HUES64 (cell line): ENCODE results near the gene SRPRA.

Source experiments
- H3K27ac ChIP-seq: 2 replicates; pipeline ENCODE4 v1.7.0; 2013; ENCODE audit warnings: low read depth, low read length, inconsistent platforms
- H3K27me3 ChIP-seq: 2 replicates; pipeline ENCODE4 v1.6.1; 2013; ENCODE audit warnings: mild to moderate bottlenecking, low read length; ENCODE audit not compliant: insufficient read depth
- H3K36me3 ChIP-seq: 2 replicates; pipeline ENCODE4 v1.6.1; 2013; ENCODE audit warnings: mild to moderate bottlenecking, low read length; ENCODE audit not compliant: insufficient read depth
- H3K4me1 ChIP-seq: 2 replicates; pipeline ENCODE4 v1.6.1; 2013; ENCODE audit warnings: mild to moderate bottlenecking, low read length, moderate library complexity; ENCODE audit not compliant: insufficient read depth
- H3K4me3 ChIP-seq: 2 replicates; pipeline ENCODE4 v1.5.1; 2013; ENCODE audit warnings: mild to moderate bottlenecking, low read length, moderate library complexity
- H3K9ac ChIP-seq: 2 replicates; pipeline ENCODE4 v1.6.1; 2013; ENCODE audit warnings: mild to moderate bottlenecking, low read depth, low read length
- H3K9me3 ChIP-seq: 2 replicates; pipeline ENCODE4 v1.6.1; 2013; ENCODE audit warnings: low read depth, low read length; ENCODE audit not compliant: insufficient read depth
- WGBS: fragments of 150-250, 120-280 bp; methylation state at CpG from one replicate; pipeline ENCODE4 v1.1.7; 2013; ENCODE audit warnings: missing lambda C conversion rate; 5-methylcytosine and 5-hydroxymethylcytosine counted together

SRPRA gene

DNA sequence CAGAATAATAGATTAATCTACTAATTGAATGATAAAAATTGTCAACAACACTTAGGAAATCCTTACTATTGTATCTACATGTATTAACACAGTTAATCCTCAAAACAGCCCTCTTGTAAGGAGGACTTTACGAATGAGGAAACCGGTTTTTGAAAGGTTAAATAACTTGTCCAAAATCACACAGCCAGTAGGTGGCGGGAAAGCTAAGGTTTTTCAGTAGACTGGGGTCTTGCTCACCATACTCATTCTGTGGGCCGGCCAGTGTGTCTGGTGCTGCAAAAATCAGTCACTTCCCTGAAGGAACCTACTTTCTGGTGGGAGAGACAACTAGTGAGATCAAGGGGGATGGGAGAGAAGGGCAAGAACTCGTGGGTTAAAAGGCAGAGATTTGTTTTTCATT, 39.0 kb upstream of the SRPRA start:
- peaks cover 19% of the 10 kb centered on the region for H3K36me3 ChIP-seq
- peaks cover 8% of the 10 kb centered on the region; the same call in 1 of the 2 replicates for H3K4me1 ChIP-seq
- no peaks in the 10 kb centered on the region for H3K27me3 ChIP-seq
- WGBS = 72% methylated on average over 4 of the region's 5 CpGs
- no peak overlapping the region for H3K9ac ChIP-seq
- H3K4me3 ChIP-seq = no peak overlapping the region
- H3K27ac ChIP-seq = no peak overlapping the region
- no peaks in the 10 kb centered on the region for H3K9me3 ChIP-seq

DNA sequence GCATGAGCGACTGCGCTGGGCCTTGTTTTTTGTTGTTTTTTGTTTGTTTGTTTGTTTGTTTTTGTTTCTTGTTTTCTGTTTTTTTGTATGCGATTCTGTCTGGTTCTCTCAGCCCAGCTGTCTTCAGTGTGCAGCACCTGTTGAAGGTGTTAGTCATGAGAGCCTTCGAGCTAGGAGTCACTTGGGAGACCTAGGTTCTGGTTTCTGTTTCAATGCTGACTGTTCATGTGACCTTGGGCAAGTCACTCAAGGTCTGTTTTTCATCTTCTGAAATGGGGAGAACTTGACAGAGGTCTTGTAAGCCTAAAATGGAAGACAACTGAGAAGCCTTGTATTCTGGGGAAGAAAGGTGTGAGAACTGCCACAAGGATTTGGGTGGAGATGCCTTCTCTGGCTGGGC, 37.0 kb upstream of the SRPRA start:
- Histone ChIP-seq H3K36me3 (peaks cover 14% of the 10 kb centered on the region), H3K9ac (no peak overlapping the region), H3K27me3 (no peaks in the 10 kb centered on the region), H3K9me3 (no peaks in the 10 kb centered on the region), H3K4me3 (no peak overlapping the region), H3K27ac (no peak overlapping the region), H3K4me1 (peaks cover 8% of the 10 kb centered on the region; the same call in 1 of the 2 replicates)
- 90% methylated on average over 4 of the region's 4 CpGs for WGBS

DNA sequence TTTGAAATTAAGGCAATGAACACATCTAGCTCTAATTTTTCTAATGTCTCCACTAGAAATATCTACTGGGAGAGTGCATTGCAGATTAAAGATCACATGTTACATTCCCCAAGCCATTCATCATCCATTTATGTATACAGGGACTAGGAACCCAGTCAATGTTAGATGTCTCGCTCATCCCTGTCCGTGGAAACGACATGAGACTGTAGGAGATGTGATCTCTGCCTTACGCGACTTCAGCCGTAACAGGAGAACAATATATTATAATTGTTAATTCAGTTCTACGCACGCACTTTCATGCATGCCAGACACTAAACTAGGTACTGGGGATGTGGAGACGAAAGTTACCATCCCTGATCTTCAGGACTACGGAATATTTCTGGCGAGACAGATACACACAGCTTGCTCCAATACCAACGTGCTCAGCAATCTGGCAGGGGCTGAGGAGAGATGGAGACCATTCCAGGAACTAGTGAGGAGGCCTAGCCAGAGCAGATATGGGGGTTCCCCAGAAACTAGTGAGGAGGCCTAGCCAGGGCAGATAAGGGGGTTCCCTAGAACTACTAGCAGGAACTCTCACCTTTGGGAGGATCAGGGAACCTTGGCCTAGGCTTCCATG, 35.9 kb upstream of the SRPRA start:
- no peaks in the 10 kb centered on the region for H3K27me3 ChIP-seq
- peak overlapping the region; percentile 91; the same call in 1 of the 2 replicates for H3K27ac ChIP-seq
- peak overlapping the region; percentile 93; the same call in 1 of the 2 replicates for H3K9ac ChIP-seq
- H3K9me3 ChIP-seq = no peaks in the 10 kb centered on the region
- WGBS = 70% methylated on average over 12 of the region's 12 CpGs
- peaks cover 13% of the 10 kb centered on the region for H3K36me3 ChIP-seq
- peaks cover 8% of the 10 kb centered on the region; the same call in 1 of the 2 replicates for H3K4me1 ChIP-seq
- peak overlapping the region; percentile 91 for H3K4me3 ChIP-seq

DNA sequence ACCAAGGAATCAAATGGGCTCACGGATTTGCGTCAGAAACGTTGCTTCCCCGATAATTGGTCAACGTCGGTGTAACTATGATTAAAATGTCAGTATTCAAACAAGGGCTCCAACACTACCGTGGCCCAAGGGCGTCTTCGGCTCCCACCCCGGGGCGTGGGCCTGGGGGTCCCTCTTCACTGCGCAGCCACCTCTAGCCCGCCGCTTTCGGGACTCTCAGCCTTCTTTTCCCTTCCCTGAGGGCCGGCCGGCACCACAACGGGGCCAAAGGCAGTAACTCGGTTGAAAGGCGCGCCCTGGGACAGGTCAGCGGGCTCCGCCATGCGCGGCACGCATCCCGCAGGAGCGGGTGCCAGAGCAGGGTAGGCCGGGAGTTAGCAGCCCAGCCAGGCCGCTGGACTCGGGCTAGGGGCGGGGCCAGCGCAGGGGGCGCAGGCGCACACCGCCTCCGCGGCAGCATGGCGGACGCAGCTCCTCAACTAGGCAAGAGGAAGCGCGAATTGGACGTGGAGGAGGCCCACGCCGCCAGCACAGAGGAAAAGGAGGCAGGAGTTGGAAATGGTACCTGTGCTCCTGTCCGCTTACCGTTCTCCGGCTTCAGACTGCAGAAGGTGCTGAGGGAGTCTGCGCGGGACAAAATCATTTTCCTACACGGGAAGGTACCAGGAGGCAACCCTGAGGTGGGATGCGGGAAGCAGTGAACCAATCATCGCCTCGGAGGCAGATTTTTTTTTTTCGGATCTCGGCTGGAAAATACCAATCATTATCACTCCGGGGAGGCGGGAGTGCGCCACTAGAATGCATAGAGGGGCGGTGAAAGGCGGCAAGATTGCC, 35.1 kb upstream of the SRPRA start, which contains the start of gene DCPS:
Gene DCPS, plus strand, starts transcription at position 438 of the 834 bp plus-strand sequence. Its CDS starts 21 bp downstream, at position 459.
- H3K27me3 ChIP-seq = no peaks in the 10 kb centered on the region

DNA sequence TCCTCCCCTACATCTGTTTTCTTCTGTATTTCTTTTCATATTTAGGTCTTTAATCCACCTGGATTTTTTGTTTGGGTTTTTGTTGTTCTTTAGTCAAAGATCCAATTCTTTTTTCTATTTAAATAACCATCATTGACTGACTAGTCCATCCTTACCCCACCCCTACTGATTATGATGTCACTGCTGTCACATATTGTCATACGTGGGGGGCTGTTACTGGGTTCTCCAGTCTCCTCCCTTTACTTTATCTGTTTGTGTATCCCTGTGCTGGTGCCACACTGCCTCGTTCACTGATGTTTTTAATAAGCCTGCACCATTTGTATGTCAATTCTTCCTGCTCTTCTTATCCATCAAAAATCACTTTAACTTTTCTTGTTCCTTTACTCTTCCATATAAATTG, 28.3 kb upstream of the SRPRA start:
- Histone ChIP-seq H3K27me3 (no peaks in the 10 kb centered on the region), H3K36me3 (peaks cover 23% of the 10 kb centered on the region), H3K27ac (no peak overlapping the region), H3K9me3 (no peaks in the 10 kb centered on the region), H3K9ac (no peak overlapping the region), H3K4me3 (no peak overlapping the region), H3K4me1 (no peaks in the 10 kb centered on the region)
- 96% methylated on average over 2 of the region's 2 CpGs for WGBS

More for the DNA sequence above, 35.1 kb upstream of the SRPRA start, which contains the start of gene DCPS:
- Histone ChIP-seq H3K9ac (peak within 1 kb of the TSS; percentile 93), H3K4me1 (peaks cover 8% of the 10 kb centered on the region; the same call in 1 of the 2 replicates), H3K4me3 (peak within 1 kb of the TSS; percentile 91), H3K9me3 (no peaks in the 10 kb centered on the region), H3K27ac (peak within 1 kb of the TSS; percentile 91), H3K36me3 (peaks cover 11% of the 10 kb centered on the region)
- WGBS = 2% methylated on average over 61 of the region's 61 CpGs

DNA sequence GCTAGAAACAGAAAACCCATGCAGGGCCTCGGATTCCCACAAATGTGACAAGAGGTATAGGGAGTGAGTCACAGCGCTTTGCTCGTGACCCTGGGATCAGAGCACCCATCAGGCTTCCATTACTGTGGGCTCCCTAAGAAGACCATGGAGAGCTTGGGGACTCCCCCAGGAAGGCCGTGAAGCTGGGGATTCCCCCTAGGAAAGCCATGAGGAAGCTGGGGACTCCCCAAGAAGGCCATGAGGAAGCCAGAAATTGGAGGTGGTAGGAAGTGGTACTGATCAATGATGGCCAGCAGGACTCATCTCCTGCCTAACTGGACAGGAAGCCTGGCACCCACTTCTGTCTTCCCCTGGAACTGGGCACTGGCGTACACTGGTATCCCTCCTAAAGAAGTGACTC, 25.0 kb upstream of the SRPRA start:
- H3K27ac ChIP-seq = no peak overlapping the region
- no peak overlapping the region for H3K4me3 ChIP-seq
- WGBS = 94% methylated on average over 5 of the region's 5 CpGs
- peaks cover 23% of the 10 kb centered on the region for H3K36me3 ChIP-seq
- H3K4me1 ChIP-seq = no peaks in the 10 kb centered on the region
- H3K9ac ChIP-seq = no peak overlapping the region
- H3K27me3 ChIP-seq = no peaks in the 10 kb centered on the region
- no peaks in the 10 kb centered on the region for H3K9me3 ChIP-seq

DNA sequence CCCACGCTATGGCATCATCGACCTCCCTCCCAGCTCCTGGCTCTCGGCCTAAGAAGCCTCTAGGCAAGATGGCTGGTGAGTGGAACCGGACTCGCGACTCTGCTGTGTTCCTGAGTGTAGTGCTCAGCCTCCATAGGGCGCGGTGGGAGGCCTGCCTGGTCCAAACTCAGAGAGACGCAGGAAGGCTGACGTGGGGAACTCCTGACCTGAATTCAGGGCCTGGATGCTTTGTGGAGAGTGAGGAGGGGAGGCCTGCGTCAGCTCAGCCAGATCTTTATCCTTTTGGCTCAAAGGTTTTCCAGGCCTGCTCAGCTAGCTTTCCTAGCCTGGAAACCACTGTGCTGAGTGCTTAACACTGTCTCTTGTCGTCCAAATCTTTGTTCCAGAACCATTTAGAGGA, 22.2 kb upstream of the SRPRA start:
- 92% methylated on average over 12 of the region's 12 CpGs for WGBS
- Histone ChIP-seq H3K27ac (no peak overlapping the region), H3K36me3 (peaks cover 20% of the 10 kb centered on the region)

DNA sequence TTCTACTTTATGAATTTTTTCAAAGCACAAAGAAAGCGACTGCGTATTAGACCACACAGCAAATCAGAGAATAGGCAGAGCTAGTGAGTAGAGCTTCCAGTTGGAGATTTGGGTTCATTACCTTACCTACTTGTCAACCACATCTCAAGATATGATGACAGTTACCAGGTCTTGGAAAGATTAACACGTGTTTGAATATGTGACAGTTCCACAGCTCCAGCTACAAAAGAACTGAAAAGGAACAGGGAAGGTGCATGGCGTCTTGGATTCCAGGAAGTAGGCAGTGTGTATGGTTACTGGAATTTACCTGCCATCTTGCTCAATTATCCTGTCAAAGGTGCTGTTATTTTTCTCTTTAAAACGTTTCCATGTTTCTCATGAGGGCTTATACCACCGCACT, 19.5 kb upstream of the SRPRA start:
- Histone ChIP-seq H3K36me3 (peaks cover 6% of the 10 kb centered on the region), H3K27ac (no peak overlapping the region), H3K9me3 (no peaks in the 10 kb centered on the region), H3K4me3 (no peak overlapping the region), H3K27me3 (peaks cover 10% of the 10 kb centered on the region), H3K9ac (no peak overlapping the region), H3K4me1 (peaks cover 5% of the 10 kb centered on the region)
- 92% methylated on average over 5 of the region's 6 CpGs for WGBS

More for the DNA sequence above, 22.2 kb upstream of the SRPRA start:
- H3K4me1 ChIP-seq = no peaks in the 10 kb centered on the region
- H3K9me3 ChIP-seq = no peaks in the 10 kb centered on the region
- H3K27me3 ChIP-seq = no peaks in the 10 kb centered on the region
- no peak overlapping the region for H3K4me3 ChIP-seq
- H3K9ac ChIP-seq = no peak overlapping the region

DNA sequence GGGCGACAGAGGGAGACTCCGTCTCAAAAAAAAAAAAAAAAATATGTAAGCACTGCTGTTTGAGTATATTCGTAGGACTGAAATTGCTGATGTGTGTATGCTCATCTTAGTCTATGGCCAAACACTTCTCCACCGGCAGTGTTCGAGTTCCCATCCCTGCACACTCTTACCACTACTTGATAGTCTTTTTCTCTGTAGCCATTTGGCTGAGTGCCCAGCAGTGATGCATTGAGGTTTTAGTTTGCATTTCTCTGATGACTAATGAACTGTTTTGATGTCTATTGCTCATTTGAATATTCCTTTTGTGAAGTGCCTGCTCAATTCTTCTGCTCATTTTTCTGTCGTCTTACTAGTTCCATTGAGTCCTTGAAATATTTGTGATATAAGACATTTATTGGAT, 16.1 kb upstream of the SRPRA start:
- Histone ChIP-seq H3K27ac (no peak overlapping the region), H3K9me3 (no peaks in the 10 kb centered on the region), H3K4me1 (peaks cover 9% of the 10 kb centered on the region), H3K27me3 (peaks cover 24% of the 10 kb centered on the region), H3K4me3 (no peak overlapping the region), H3K9ac (no peak overlapping the region), H3K36me3 (no peaks in the 10 kb centered on the region)
- 92% methylated on average over 5 of the region's 6 CpGs for WGBS

DNA sequence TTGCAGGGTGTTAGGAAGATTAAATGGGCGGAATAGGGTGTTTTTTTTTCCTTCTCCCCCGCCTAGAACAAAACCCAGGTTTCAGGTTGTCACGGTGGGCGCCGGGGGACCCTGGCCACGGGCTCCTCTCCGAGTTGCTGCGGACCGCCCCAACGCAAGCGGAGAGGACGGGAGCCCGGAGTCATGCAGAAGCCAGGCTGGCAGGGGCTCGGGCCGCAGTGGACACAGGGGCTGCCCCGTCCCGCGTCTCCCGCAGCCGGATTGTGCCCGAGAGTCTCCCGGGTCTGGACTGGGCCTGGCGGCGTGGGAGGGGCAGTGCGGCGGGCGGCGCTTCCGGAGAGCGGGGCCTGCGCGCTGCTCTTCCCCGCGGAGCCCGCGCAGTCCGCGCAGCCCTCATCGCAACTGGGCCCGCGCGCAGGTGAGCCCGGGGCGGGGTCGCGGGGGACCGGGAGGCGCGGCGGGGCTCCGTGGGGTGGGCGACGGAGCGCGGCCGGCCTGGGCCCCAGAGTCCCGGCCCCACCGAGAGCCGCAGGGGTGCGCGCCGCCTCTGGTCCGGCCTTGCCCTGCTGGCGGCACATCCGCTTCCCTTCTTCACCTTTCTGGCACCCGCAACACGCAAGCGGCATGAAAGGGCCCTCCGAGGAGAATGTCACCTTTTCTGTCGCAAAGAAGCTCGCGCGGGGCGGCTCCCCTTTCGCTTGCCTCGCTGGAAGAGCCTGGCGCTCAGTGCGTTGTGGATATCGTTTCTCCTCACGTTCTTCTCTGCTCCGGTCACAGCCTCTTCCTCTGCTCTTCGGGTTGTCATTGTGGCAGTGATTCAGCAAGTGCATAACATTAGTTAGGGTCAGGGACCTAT, 14.3 kb upstream of the SRPRA start, which contains the start of gene TIRAP:
Gene TIRAP, plus strand, starts transcription at position 358 of the 856 bp plus-strand sequence. CDS start 7,802 bp downstream, outside the sequence.
- WGBS = under 1% methylated on average over 82 of the region's 82 CpGs
- peaks cover 24% of the 10 kb centered on the region for H3K27me3 ChIP-seq
- peaks cover 4% of the 10 kb centered on the region for H3K36me3 ChIP-seq
- peak within 1 kb of the TSS; percentile 95 for H3K4me3 ChIP-seq
- no peaks in the 10 kb centered on the region for H3K9me3 ChIP-seq
- H3K4me1 ChIP-seq = peaks cover 9% of the 10 kb centered on the region
- peak within 1 kb of the TSS; percentile 74 for H3K9ac ChIP-seq
- peak within 1 kb of the TSS; percentile 30; the same call in 1 of the 2 replicates for H3K27ac ChIP-seq
